K562 (cell line): ENCODE results near the gene KLHL22. TPM values are rescaled to one million over a fixed set of nuclear protein-coding genes. Genes with fewer than 3 reads are reported as not detected.

ENCODE experiments used
- CREBBP ChIP-seq: IDR thresholded peaks from one replicate; pipeline ENCODE4 v1.6.1; 2012; ENCODE audit warnings: low read depth, mild to moderate bottlenecking, control low read depth, inconsistent platforms, low read length
- HIVEP1 ChIP-seq: fragments of 250-450 bp; sonication (Bioruptor Pico); IDR thresholded peaks from 2 replicates; pipeline ENCODE4 v1.4.0; 2020; ENCODE audit warnings: mild to moderate bottlenecking
- NCOA4 ChIP-seq: fragments of 450-650 bp; IDR thresholded peaks from 2 replicates; pipeline ENCODE4 v1.6.1; 2018; ENCODE audit warnings: mild to moderate bottlenecking; ENCODE audit not compliant: partially characterized antibody
- NR1H2 ChIP-seq: sonication (generic); formaldehyde crosslinking; IDR thresholded peaks from 2 replicates; pipeline ENCODE4 v1.4.0; 2020; ENCODE audit warnings: mild to moderate bottlenecking, missing genetic modification reagents
- NUFIP1 ChIP-seq: fragments of 450-650 bp; IDR thresholded peaks from 2 replicates; pipeline ENCODE4 v1.6.1; 2018; ENCODE audit not compliant: partially characterized antibody
- RB1 ChIP-seq: fragments of 450-650 bp; IDR thresholded peaks from 2 replicates; pipeline ENCODE4 v1.6.1; 2017; ENCODE audit warnings: low read depth, mild to moderate bottlenecking
- RBM14 ChIP-seq: fragments of 200-400 bp; formaldehyde crosslinking; IDR thresholded peaks from 2 replicates; pipeline ENCODE4 v1.6.1; 2018; ENCODE audit warnings: low read depth, mild to moderate bottlenecking, low read length, moderate library complexity, borderline replicate concordance; ENCODE audit not compliant: insufficient read depth
- SETDB1 ChIP-seq: IDR thresholded peaks from one replicate; pipeline ENCODE4 v1.6.1; 2012; ENCODE audit warnings: low read length, control low read depth, inconsistent platforms
- TCF7L2 ChIP-seq: fragments of 150-350 bp; IDR thresholded peaks from 2 replicates; pipeline ENCODE4 v1.6.1; 2016; ENCODE audit warnings: low read depth, mild to moderate bottlenecking, low read length, moderate library complexity
- ZNF3 ChIP-seq: fragments of 250-450 bp; sonication (Bioruptor Pico); IDR thresholded peaks from 2 replicates; pipeline ENCODE4 v1.5.0; 2021; ENCODE audit warnings: mild to moderate bottlenecking, moderate library complexity
- ZNF318 ChIP-seq, 2 experiments: fragments of 450-650 bp; IDR thresholded peaks; 2 replicates each; pipeline ENCODE4 v1.6.1; 2016; ENCODE audit warnings: mild to moderate bottlenecking in 2 of 2, borderline replicate concordance in 1 of 2, low read depth in 1 of 2, moderate library complexity in 1 of 2
- ZNF408 ChIP-seq: fragments of 250-450 bp; sonication (Bioruptor Pico); IDR thresholded peaks from 2 replicates; pipeline ENCODE4 v1.4.0; 2020; ENCODE audit warnings: low read depth, mild to moderate bottlenecking, moderate library complexity
- polyA plus RNA-seq, 8 experiments: library from polyadenylated mRNA; depleted of rRNA in 4 of 8; stranded (reverse) in 5 of 8; unstranded in 3 of 8; fragments of >200 nt; fragmentation: Nextera tagmentation in 2 of 8; fragmentation: Illumina TruSeq in 1 of 8; extraction: Ambion mirVana in 2 of 8; extraction: Trizol in 1 of 8; gene quantifications; 2 replicates each; pipeline versions ENCODE4 v1.2.1 to v1.2.3, GENCODE V29; 2011 to 2014; ENCODE audit warnings: inconsistent platforms in 1 of 8, missing spikeins in 1 of 8
- total RNA-seq, 7 experiments: library from RNA; depleted of rRNA in 6 of 7; stranded (reverse); fragments of >200 nt in 6 of 7; fragmentation: Illumina TruSeq in 2 of 7; extraction: Trizol in 2 of 7; gene quantifications; 2 replicates each; pipeline versions ENCODE4 v1.2.1 to v1.2.3, GENCODE V29; 2011 to 2021; ENCODE audit warnings: low replicate concordance in 1 of 7
- TF ChIP-seq, protein P1 (sequence below): fragments of 450-650 bp; formaldehyde crosslinking; conservative IDR thresholded peaks from 2 replicates; pipeline ENCODE4 v1.4.0; 2022; ENCODE audit warnings: mild to moderate bottlenecking, missing genetic modification characterization
- TF ChIP-seq, protein P2 (sequence below): sonication (generic); formaldehyde crosslinking; IDR thresholded peaks from 2 replicates; pipeline ENCODE4 v1.8.1; 2023; ENCODE audit warnings: mild to moderate bottlenecking, missing genetic modification reagents
- TF ChIP-seq, protein P3 (sequence below): sonication (generic); formaldehyde crosslinking; IDR thresholded peaks from 2 replicates; pipeline ENCODE4 v1.8.0; 2022; ENCODE audit warnings: mild to moderate bottlenecking, low read depth, missing genetic modification reagents

The KLHL22 gene
- total and polyA plus RNA-seq, 9 of the 15 experiments (the other 6 are each of a cell fraction or from before 2014, with no cell fraction given), result 1.3 to 25.6 (median 15.2) TPM

GRCh38 chr22:20414450-20414849 lies 81.1 kb downstream of the KLHL22 start (continued):
- TF ChIP-seq ZNF318 (IDR thresholded peaks at IDR 0.05; ENCODE audit: borderline replicate concordance in 1 of 2, low read depth in 1 of 2) (no peak), SETDB1 (no peak), RB1 (0 out of 2 replicates have a peak, but pooled peaks have one; percentile 22), NR1H2 (CRISPR knock-in tag) (no peak), ZNF3 (CRISPR knock-in tag) (no peak), ZNF408 (CRISPR knock-in tag) (peak; percentile 43; the same call in 1 of the 2 replicates), HIVEP1 (no peak), NUFIP1 (no peak), CREBBP (no peak), TCF7L2 (no peak), NCOA4 (no peak), RBM14 (no peak)
- TF ChIP-seq, protein P1, sequence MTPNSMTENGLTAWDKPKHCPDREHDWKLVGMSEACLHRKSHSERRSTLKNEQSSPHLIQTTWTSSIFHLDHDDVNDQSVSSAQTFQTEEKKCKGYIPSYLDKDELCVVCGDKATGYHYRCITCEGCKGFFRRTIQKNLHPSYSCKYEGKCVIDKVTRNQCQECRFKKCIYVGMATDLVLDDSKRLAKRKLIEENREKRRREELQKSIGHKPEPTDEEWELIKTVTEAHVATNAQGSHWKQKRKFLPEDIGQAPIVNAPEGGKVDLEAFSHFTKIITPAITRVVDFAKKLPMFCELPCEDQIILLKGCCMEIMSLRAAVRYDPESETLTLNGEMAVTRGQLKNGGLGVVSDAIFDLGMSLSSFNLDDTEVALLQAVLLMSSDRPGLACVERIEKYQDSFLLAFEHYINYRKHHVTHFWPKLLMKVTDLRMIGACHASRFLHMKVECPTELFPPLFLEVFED, result no peak
- TF ChIP-seq, protein P2, sequence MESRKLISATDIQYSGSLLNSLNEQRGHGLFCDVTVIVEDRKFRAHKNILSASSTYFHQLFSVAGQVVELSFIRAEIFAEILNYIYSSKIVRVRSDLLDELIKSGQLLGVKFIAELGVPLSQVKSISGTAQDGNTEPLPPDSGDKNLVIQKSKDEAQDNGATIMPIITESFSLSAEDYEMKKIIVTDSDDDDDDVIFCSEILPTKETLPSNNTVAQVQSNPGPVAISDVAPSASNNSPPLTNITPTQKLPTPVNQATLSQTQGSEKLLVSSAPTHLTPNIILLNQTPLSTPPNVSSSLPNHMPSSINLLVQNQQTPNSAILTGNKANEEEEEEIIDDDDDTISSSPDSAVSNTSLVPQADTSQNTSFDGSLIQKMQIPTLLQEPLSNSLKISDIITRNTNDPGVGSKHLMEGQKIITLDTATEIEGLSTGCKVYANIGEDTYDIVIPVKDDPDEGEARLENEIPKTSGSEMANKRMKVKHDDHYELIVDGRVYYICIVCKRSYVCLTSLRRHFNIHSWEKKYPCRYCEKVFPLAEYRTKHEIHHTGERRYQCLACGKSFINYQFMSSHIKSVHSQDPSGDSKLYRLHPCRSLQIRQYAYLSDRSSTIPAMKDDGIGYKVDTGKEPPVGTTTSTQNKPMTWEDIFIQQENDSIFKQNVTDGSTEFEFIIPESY, result no peak
- TF ChIP-seq, protein P3, sequence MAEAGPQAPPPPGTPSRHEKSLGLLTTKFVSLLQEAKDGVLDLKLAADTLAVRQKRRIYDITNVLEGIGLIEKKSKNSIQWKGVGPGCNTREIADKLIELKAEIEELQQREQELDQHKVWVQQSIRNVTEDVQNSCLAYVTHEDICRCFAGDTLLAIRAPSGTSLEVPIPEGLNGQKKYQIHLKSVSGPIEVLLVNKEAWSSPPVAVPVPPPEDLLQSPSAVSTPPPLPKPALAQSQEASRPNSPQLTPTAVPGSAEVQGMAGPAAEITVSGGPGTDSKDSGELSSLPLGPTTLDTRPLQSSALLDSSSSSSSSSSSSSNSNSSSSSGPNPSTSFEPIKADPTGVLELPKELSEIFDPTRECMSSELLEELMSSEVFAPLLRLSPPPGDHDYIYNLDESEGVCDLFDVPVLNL, result no peak
